HG03575 (cell line): ENCODE data around the gene MAPK7.

Experiments used
- ATAC-seq: cut with Tn5 transposase; IDR thresholded peaks from one replicate; pipeline ENCODE4 v1.9.1; 2021; ENCODE audit not compliant: unreplicated experiment, insufficient number of reproducible peaks, low FRiP score; ENCODE audit errors: extremely low read depth

The MAPK7 gene

GRCh38 chr17:19387921-19388521, 9.7 kb downstream of the MAPK7 start:
- no peak for ATAC-seq

GRCh38 chr17:19388791-19389785, 10.8 kb downstream of the MAPK7 start:
- no peak for ATAC-seq

GRCh38 chr17:19390951-19391350, 12.7 kb downstream of the MAPK7 start:
- no peak for ATAC-seq

- no peak for ATAC-seq
Observed at GRCh38 chr17:19391432-19391831, 13.1 kb downstream of the MAPK7 start.

GRCh38 chr17:19392303-19392702, 14.0 kb downstream of the MAPK7 start:
- no peak for ATAC-seq

- ATAC-seq, result no peak
Observed at GRCh38 chr17:19397556-19398041, 19.3 kb downstream of the MAPK7 start.

- ATAC-seq, result no peak
Observed at GRCh38 chr17:19398301-19399181, 20.2 kb downstream of the MAPK7 start.

- ATAC-seq, result no peak
Observed at GRCh38 chr17:19399750-19400450, 21.6 kb downstream of the MAPK7 start.

- no peak for ATAC-seq
Observed at GRCh38 chr17:19401321-19402010, 23.2 kb downstream of the MAPK7 start.

- ATAC-seq, result no peak
Observed at GRCh38 chr17:19402171-19402570, 23.9 kb downstream of the MAPK7 start.

GRCh38 chr17:19403021-19403420, 24.7 kb downstream of the MAPK7 start:
- ATAC-seq, result no peak

- ATAC-seq, result no peak
Observed at GRCh38 chr17:19404264-19404663, 26.0 kb downstream of the MAPK7 start.

GRCh38 chr17:19405114-19405513, 26.8 kb downstream of the MAPK7 start:
- no peak for ATAC-seq

GRCh38 chr17:19407601-19408345, 29.5 kb downstream of the MAPK7 start:
- ATAC-seq, result no peak

GRCh38 chr17:19408346-19408710, 30.0 kb downstream of the MAPK7 start:
- ATAC-seq, result no peak

- ATAC-seq, result no peak
Observed at GRCh38 chr17:19409066-19409465, 30.8 kb downstream of the MAPK7 start.

- no peak for ATAC-seq
Observed at GRCh38 chr17:19409509-19409908, 31.2 kb downstream of the MAPK7 start.

- ATAC-seq, result no peak
Observed at GRCh38 chr17:19410091-19410490, 31.8 kb downstream of the MAPK7 start.
